HG02678 (cell line): ENCODE data around the gene CRB2.
"Not testable (repeated sequence)": the region's sequence is repeated elsewhere in the genome, so short reads cannot be mapped to it uniquely, and the experiment has no call there.

Experiments used
- ATAC-seq: cut with Tn5 transposase; IDR thresholded peaks from one replicate; pipeline ENCODE4 v1.9.1; 2021; ENCODE audit warnings: mild to moderate bottlenecking, moderate library complexity; ENCODE audit not compliant: unreplicated experiment

CRB2 gene

GRCh38 chr9:123398938-123399337 lies 42.9 kb downstream of the CRB2 start:
- not testable (repeated sequence) for ATAC-seq

DNA sequence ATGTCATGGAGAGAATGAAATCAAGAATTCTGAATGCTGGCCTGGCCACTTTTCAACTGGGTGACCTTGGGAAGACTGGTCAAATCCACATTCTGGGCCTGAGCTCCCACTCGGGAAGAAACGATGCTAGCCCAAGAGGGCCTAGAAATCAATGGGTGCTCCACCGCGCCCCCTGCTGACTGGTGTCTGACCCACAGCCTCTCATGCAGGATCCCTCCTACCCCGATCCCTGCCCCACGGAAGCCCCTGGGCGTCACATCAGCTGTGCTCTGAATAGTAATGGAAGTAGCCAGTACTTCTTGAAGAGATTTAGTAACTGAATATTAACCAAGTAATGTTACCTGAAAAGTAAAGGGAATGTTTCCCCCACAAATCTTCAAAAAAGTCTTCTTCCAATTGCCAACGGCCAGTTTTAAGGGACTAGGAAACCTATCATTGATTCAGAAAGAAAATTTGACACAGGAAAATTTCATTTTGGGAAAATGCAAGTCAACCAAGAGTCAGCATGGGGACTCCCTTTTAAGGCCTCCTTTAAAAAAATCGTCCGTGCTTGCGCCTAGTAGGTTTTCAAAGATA lies 43.9 kb downstream of the CRB2 start:
- ATAC-seq, result no peak

DNA sequence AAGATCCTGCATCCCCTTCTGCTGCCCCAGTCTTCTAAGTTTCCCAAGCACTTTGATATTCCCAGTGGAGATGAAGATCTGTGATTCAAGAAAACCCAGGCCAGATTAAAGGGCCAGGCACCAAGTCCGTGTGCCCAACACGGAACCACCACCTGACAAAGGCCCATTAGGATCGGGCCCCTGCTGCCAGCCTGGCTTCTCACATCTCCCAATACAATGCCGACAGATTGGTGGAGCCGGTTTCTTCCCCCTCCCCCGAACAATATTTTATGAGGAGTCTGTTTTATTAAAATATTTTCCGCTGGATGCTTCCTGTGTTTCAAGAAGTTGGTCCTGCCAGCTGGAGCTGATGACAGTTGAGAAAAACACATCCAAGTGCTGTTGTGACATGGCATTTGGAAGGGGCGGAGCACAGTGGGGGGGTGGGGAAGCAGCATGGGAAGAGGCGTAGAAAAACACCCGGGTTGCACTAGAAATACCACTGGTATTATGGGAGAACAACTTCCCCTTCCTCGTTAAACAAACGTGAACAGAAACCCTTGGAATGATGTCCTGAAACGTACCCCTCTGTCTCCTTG lies 45.0 kb downstream of the CRB2 start:
- ATAC-seq, result no peak

DNA sequence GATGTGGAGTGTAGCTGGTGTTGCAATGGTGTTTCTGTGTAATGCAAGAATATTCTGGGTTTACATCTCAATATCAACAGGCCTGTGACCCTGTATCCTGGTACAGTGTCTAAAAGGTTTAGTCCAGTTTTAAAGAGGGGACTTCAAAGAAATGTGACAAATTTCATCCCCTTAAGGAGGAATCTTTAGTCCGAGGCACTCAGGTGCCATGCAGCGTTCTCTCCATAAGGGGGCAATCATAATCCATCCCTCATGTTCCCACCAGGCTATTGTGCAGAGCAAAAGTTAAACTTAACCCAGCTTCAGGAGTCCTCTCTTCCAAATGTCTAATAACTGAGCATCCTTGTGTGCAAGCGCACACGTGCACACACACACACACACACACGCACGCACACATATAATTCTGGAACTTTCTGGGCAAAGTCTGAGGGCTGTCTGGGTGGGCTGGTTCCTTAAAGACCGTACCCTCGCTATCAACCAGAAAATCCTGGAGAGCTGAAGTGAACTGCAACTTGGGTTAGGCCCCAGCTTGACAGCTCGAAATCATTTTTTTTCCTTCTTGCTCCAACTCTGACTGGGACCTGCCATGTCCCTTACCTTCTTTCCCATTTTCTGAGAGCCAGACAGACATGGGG lies 46.0 kb downstream of the CRB2 start:
- ATAC-seq, result no peak

- ATAC-seq, result no peak
Measured at GRCh38 chr9:123402981-123403509, 47.0 kb downstream of the CRB2 start.

DNA sequence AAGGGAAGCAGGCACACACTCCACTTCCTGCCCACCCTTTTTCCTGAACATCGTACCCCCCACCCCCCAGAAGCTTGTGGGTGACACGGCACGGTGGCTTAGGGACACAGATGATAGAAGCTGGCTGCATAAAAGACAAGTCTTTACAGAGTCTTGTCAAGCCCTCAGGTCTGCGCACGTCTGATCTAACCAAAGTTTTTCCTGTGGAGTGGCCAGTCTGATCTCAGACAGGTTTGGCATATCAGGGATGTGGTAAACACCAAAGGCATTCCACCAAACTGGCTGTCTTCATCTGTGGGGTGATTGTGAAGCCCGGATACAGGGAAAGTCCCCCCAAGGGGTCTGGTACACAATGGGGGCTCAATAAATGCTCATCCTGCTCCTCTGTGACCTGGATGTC lies 50.0 kb downstream of the CRB2 start:
- no peak for ATAC-seq

DNA sequence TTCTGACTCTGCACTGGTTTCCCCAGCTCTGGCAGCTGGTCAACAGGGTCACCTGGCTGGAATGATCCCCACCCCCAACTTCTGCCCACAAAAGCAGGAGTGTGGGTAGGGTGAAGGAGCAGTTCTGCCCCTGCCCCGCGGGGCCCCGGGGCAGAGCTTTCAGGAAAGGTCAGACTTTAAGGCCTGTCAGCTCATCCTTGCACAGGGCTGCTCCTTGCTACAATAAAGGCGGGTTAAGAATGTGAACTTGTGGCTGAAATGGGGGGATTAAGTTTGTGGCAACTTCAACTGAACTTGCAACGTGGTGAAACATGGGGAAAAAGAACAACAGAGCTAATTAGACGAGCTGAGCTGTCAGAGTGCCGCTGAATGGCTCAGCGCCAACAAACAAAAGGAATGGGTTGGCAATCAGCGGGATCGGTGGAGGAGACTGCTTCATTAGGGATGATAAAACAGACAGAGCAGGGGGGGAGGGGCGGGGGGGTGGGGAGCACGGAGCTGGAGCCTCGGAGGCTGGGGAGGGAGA lies 50.8 kb downstream of the CRB2 start:
- ATAC-seq, result no peak

DNA sequence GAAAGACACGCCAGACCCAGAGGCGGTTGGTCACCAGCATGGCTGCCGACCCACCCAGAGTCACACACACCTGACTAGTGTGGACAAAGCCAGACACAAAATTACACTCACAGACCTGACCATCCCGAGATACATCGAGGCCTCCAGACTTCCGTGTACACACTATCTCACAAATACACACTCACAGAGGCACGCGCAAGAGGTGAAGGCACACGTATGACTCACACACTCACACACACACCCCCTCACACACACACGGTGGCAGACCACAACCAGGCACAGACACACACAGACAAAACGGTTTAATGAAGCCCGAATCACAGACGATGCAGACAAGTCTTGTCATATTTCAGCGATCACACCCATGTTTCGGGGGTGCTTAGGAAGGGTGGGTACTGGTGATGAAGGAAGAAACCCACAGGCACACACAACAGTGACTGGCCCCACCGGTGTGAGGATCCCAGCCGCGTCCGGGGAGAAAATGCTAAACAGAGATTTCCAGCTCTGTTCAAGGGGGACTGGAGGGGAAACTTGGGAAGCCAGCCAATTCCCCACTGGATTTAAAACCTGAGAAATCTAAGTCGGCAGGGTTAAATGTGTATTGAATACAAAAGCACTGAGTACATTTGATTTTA lies 51.3 kb downstream of the CRB2 start:
- no peak for ATAC-seq

GRCh38 chr9:123408313-123409262 lies 52.6 kb downstream of the CRB2 start:
- no peak for ATAC-seq

GRCh38 chr9:123410281-123410910 lies 54.4 kb downstream of the CRB2 start:
- no peak for ATAC-seq

- ATAC-seq, result no peak
Measured at GRCh38 chr9:123411191-123411590, 55.2 kb downstream of the CRB2 start.

GRCh38 chr9:123411636-123412035 lies 55.6 kb downstream of the CRB2 start:
- ATAC-seq, result no peak

DNA sequence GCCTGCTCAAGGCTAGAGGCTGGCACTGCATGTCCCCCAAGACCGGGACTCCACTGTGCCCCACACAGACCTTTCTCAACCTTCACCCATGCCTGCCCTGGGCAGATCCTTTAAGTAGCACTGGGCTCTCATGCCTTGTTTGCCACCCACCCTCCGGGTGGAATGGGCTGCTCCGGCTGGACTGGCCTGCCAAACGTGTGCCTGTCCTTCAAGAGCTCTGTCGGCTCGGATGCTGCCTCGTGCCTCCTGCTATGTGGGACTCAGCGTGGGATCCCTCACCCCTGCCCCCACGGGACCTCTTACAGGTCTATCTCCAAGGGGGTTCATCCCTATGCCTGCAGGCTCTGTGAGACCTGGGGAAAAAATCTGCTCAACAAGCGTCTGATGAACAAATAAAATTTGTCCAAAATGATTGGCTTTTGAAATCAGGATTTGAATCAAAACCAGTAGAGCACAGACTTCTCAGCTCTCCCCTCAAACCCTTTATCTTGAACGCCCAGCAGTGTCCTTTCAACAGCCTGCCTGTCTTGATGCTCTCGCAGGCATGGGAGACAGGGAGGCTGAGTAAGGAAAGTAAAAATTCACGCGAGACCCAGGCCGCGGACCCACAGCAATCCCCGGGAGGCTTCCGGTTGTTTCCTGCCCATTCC lies 56.3 kb downstream of the CRB2 start:
- no peak for ATAC-seq

DNA sequence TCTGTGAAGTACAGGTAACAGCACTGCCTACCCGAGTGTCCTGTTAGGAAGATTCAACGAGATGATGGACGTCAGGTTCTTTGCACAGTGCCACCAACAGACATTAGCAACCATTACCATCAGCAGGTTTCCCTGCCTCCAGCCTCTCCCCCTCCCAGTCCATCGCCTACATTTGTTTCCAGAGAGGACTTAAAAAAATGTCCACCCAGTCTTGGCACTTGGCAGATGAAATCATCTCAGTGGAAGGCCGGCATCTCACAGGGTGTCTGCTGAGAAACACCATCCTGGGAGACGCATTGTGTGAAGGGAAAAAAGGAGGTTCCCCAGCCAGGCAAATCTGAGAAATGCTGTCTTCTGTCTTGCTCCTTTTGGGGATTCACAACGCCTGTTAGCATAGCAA lies 58.2 kb downstream of the CRB2 start:
- no peak for ATAC-seq

GRCh38 chr9:123414936-123415930 lies 59.2 kb downstream of the CRB2 start:
- ATAC-seq, result no peak

- no peak for ATAC-seq
Measured at GRCh38 chr9:123416176-123416575, 60.2 kb downstream of the CRB2 start.

DNA sequence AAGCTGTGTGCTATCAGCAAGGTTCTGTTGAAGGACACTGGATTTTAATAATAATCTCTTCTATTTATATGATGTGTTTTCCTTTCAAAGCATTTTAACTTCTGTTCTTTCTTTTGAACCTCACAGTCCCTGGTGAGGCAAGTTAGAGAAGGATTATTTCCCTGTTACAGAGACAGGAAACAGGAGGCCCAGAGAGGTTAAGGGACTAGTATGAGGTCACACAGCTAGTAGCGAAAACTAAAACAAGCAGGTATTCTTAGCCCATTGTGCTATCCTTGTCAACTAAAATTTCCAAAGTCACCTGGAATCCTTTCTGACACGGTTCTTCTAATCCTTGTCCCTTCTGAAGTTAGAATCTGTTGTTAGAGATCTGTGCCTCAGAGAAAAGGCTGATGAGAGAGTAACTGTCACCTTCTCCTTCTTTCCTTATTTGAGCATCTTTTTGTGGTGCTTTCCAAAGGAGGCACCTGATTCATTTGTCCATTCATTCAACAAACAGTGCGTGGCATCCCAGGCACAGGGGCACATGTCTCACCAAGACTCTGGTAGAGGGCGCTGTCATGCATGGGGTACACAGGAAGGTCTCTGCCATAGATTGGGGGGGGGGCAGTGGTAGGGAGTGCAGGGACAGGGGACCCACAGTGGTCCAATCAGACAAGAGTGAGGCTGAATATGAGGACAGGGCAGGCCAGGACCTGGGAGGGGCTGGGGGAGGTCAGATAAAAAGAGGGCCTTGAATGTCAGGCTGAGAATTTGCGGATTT lies 61.5 kb downstream of the CRB2 start:
- no peak for ATAC-seq

GRCh38 chr9:123418052-123418430 lies 62.0 kb downstream of the CRB2 start:
- no peak for ATAC-seq
